Upper lobe of left lung (tissue), 6 donors: Measurements from ENCODE around the gene LMOD2. TPM values are rescaled to one million over a fixed set of nuclear protein-coding genes. Genes with fewer than 3 reads are reported as not detected.
"Not testable (repeated sequence)": the region's sequence is repeated elsewhere in the genome, so short reads cannot be mapped to it uniquely, and the experiment has no call there.

Experiments
- ATAC-seq, 2 donors: fragments of 200-7000 bp; cut with Tn5 transposase; one replicate each; pipeline ENCODE4 v1.9.1; 2022; ENCODE audit warnings: mild to moderate bottlenecking in 2 of 2, moderate library complexity in 2 of 2; ENCODE audit not compliant: low FRiP score in 2 of 2
- DNase-seq, 2 donors: peaks; one replicate each; pipeline ENCODE4 v3.0.0-alpha.2; 2019 to 2020
- H3K27ac ChIP-seq, 4 donors: fragments of 200-600 bp; sonication (generic); one replicate each; pipeline ENCODE4 v1.5.1; 2016 to 2019
- H3K27me3 ChIP-seq, 4 donors: fragments of 200-600 bp; sonication (generic); one replicate each; pipeline ENCODE4 v1.5.1; 2017 to 2019
- H3K36me3 ChIP-seq, 4 donors: fragments of 200-600 bp; sonication (generic); one replicate each; pipeline ENCODE4 v1.5.1; 2016 to 2019
- H3K4me1 ChIP-seq, 4 donors: fragments of 200-600 bp; sonication (generic); one replicate each; pipeline ENCODE4 v1.5.1; 2018 to 2019
- H3K4me3 ChIP-seq, 4 donors: fragments of 200-600 bp; sonication (generic); one replicate each; pipeline ENCODE4 v1.5.1; 2017 to 2019; ENCODE audit warnings: mild to moderate bottlenecking in 2 of 4, moderate library complexity in 1 of 4
- H3K9me3 ChIP-seq, 4 donors: fragments of 200-600 bp; sonication (generic); one replicate each; pipeline ENCODE4 v1.5.1; 2018 to 2019
- EP300 ChIP-seq, 4 donors: sonication (generic); formaldehyde crosslinking; IDR thresholded peaks; one replicate each; pipeline ENCODE4 v1.5.1; 2017; ENCODE audit warnings: antibody characterized with exemption in 4 of 4, control low read depth in 2 of 4
- POLR2A ChIP-seq, 4 donors: fragments of 450-650 bp; IDR thresholded peaks; one replicate each; pipeline ENCODE4 v1.5.1; 2016 to 2017; ENCODE audit warnings: antibody characterized with exemption in 4 of 4, mild to moderate bottlenecking in 2 of 4
- POLR2AphosphoS5 ChIP-seq, 2 donors: sonication (generic); formaldehyde crosslinking; IDR thresholded peaks; one replicate each; pipeline ENCODE4 v1.5.1; 2017; ENCODE audit warnings: antibody characterized with exemption in 2 of 2
- WGBS, 2 donors: methylation state at CpG; one replicate each; pipeline ENCODE4 v1.1.5; 2017 to 2018; 5-methylcytosine and 5-hydroxymethylcytosine counted together
- total RNA-seq, 6 donors: library from RNA; depleted of rRNA in 4 of 6; stranded (reverse); fragments of >200 nt in 4 of 6; gene quantifications; one replicate each; pipeline versions ENCODE4 v1.1.0 to v1.2.1, GENCODE V29; 2016 to 2021
- TF ChIP-seq, protein P1 (sequence below), 6 experiments: fragments of 450-650 bp in 4 of 6; fragments of 200-600 bp in 2 of 6; sonication (generic) in 2 of 6; IDR thresholded peaks; one replicate each; pipeline ENCODE4 v1.5.1; 2016 to 2019; ENCODE audit warnings: antibody characterized with exemption in 6 of 6
- donor health status: DM: no; HTN: no; CAD: no; lungs with moderate emphysema.
- donor health status: DM: no; HTN: yes; CAD: no; lungs with severe emphysema.

LMOD2 gene
- total RNA-seq, 6 donors from 2014 or later, result not detected

- DNase-seq (no peak), ATAC-seq (no peak)
- TF ChIP-seq, protein P1, sequence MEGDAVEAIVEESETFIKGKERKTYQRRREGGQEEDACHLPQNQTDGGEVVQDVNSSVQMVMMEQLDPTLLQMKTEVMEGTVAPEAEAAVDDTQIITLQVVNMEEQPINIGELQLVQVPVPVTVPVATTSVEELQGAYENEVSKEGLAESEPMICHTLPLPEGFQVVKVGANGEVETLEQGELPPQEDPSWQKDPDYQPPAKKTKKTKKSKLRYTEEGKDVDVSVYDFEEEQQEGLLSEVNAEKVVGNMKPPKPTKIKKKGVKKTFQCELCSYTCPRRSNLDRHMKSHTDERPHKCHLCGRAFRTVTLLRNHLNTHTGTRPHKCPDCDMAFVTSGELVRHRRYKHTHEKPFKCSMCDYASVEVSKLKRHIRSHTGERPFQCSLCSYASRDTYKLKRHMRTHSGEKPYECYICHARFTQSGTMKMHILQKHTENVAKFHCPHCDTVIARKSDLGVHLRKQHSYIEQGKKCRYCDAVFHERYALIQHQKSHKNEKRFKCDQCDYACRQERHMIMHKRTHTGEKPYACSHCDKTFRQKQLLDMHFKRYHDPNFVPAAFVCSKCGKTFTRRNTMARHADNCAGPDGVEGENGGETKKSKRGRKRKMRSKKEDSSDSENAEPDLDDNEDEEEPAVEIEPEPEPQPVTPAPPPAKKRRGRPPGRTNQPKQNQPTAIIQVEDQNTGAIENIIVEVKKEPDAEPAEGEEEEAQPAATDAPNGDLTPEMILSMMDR (IDR thresholded peaks at IDR 0.05), result no peak
- no peak for TF ChIP-seq EP300 (IDR thresholded peaks at IDR 0.05)
- TF ChIP-seq POLR2AphosphoS5 (IDR thresholded peaks at IDR 0.05), result no peak
- TF ChIP-seq POLR2A (IDR thresholded peaks at IDR 0.05), result no peak
- Histone ChIP-seq H3K4me1 (no peaks in the 10 kb centered on the region), H3K27me3 (no peaks in the 10 kb centered on the region), H3K27ac (no peak overlapping the region), H3K9me3 (no peaks in the 10 kb centered on the region), H3K36me3 (no peaks in the 10 kb centered on the region), H3K4me3 (no peak overlapping the region)
- WGBS, 2 donors, result 61 to 93% methylated on average over 2 of the region's 2 CpGs
These were observed 22.9 kb upstream of the LMOD2 start for GRCh38 chr7:123632808-123633207.

DNA sequence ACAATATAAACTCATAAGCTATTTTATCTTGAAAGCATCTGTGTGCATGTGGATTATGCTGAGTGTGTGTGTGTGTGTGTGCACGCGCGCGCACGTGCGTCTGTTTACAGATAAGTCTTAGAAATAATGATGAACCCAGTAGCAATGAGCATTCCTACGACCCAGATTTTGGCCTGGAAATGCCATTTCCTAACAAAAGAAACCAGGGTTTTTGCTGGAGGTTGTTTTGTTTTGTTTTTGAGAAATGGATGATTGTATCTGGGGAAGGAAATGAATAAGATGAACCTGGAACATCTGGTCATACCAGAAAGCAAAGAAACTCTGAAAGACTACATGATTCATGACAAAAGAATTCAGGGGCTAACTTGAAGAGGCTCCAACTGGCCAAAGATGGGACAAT, 22.1 kb upstream of the LMOD2 start:
- Histone ChIP-seq H3K4me3 (no peak overlapping the region), H3K27me3 (no peaks in the 10 kb centered on the region), H3K27ac (no peak overlapping the region), H3K4me1 (no peaks in the 10 kb centered on the region), H3K36me3 (no peaks in the 10 kb centered on the region), H3K9me3 (no peaks in the 10 kb centered on the region)
- WGBS, 2 donors, result 77 to 82% methylated on average over 7 of the region's 7 CpGs
- no peak for TF ChIP-seq POLR2AphosphoS5 (IDR thresholded peaks at IDR 0.05)
- no peak for TF ChIP-seq POLR2A (IDR thresholded peaks at IDR 0.05)
- TF ChIP-seq, protein P1 (IDR thresholded peaks at IDR 0.05), result no peak
- no peak for TF ChIP-seq EP300 (IDR thresholded peaks at IDR 0.05)
- DNase-seq, result no peak
- ATAC-seq, result no peak

DNA sequence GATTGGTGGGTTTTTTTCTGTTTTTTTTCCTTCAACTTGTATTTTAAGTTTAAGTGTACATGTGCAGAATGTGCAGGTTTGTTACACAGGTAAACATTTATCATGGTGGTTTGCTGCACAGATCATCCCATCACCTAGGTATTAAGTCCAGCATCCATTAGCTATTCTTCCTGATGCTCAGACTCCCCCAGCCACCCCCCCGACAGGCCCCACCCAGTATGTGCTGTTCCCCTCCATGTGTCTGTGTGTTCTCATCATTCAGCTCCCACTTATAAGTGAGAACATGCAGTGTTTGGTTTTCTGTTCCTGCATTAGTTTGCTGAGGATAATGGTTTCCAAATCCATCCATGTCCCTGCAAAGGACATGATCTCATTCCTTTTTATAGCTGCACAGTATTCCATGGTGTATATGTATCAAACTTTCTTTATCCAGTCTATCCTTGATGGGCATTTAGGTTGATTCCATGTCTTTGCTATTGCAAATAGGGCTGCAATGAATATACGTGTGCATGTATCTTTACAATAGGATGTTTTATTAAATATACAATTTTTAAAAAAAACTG, 21.6 kb upstream of the LMOD2 start:
- H3K27ac ChIP-seq, H3K4me1 ChIP-seq, H3K9me3 ChIP-seq, H3K36me3 ChIP-seq, H3K4me3 ChIP-seq, DNase-seq, H3K27me3 ChIP-seq, ATAC-seq: not testable (repeated sequence)
- WGBS, 2 donors, result 78 to 79% methylated on average over 2 of the region's 2 CpGs

DNA sequence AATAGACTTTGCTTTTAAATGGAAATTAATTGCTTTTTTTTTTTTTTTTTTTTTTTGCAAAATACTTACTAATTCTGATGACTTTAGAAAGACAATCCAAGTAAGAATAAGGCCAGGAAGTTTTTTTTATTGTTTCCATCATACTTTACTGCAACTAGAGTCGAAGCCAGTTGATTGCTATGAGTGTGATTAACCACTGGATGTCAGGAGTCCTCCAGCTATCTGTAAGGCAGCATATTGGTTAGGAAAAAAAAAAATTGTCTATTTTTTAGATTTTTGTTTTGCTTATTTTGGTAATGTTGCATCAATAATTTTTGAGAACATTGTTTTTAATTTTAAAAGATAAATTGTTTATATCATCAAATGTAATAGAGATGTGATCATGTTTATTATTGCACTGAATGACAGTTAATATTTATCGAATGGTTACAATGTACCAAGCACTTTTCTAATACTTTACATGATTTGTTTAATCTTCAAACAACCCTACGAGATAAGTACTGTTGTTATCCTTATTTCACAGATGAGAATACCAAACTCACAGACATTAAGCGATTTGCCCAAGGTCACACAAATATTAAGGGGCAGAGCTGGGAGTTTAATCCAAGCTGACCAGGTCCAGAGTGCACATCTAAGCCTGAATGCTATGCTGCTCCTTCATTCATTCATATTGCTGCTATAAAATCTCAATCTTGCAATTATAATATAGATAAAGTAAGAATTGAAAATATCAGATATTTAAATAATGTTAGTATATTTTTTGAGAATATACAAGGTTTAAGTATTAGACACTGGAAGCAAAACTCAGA, 19.9 kb upstream of the LMOD2 start:
- H3K36me3 ChIP-seq, result no peaks in the 10 kb centered on the region
- TF ChIP-seq POLR2A (IDR thresholded peaks at IDR 0.05), result no peak
- TF ChIP-seq, protein P1 (IDR thresholded peaks at IDR 0.05), result peak in 3 of 6 experiments; percentile 21 to 37 (median 26)
- no peaks in the 10 kb centered on the region for H3K27me3 ChIP-seq
- no peak overlapping the region for H3K27ac ChIP-seq
- no peak overlapping the region for H3K4me3 ChIP-seq
- H3K4me1 ChIP-seq, result no peaks in the 10 kb centered on the region
- ATAC-seq, result peak in 1 of 2 donors; percentile 59
- 39 to 43% methylated on average over 4 of the region's 4 CpGs for WGBS, 2 donors
- H3K9me3 ChIP-seq, result no peaks in the 10 kb centered on the region
- no peak for DNase-seq

DNA sequence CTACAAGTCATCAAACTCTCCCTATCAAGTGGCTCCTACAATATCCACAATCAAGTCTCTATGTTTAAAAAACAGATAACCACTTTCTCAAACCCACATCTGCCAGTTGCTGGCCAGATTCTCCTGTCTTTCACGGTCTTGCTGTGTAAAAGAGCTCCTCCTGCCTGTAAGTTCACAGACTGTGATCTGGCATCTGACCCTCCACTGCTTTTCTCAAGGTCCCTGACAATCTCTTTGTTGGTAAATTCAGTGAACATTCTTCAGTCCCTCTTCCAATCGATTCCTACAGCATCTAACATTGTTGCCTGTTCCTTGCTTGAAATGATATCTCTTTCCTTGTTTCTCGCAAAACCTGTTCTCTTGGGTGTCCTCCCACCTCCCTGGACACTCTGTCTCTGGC, 18.5 kb upstream of the LMOD2 start:
- TF ChIP-seq, protein P1 (IDR thresholded peaks at IDR 0.05), result no peak
- TF ChIP-seq POLR2AphosphoS5 (IDR thresholded peaks at IDR 0.05) (no peak), POLR2A (IDR thresholded peaks at IDR 0.05) (no peak), EP300 (IDR thresholded peaks at IDR 0.05) (no peak)
- 63 to 66% methylated on average over 3 of the region's 3 CpGs for WGBS, 2 donors
- ATAC-seq, result no peak
- H3K27me3 ChIP-seq, result no peaks in the 10 kb centered on the region
- no peak overlapping the region for H3K27ac ChIP-seq
- no peaks in the 10 kb centered on the region for H3K36me3 ChIP-seq
- H3K9me3 ChIP-seq, result no peaks in the 10 kb centered on the region
- no peaks in the 10 kb centered on the region for H3K4me1 ChIP-seq
- DNase-seq, result no peak
- no peak overlapping the region for H3K4me3 ChIP-seq
